GM13976 (cell line): ENCODE measurements around the gene TIMP4.

Source experiments
- DNase-seq: peaks from one replicate; pipeline ENCODE4 v3.0.0; 2012; ENCODE audit warnings: low spot score
- CTCF ChIP-seq: IDR thresholded peaks from 2 replicates; pipeline ENCODE4 v1.5.1; 2012; ENCODE audit warnings: borderline replicate concordance, mild to moderate bottlenecking; ENCODE audit not compliant: insufficient read depth; ENCODE audit errors: extremely low read depth, missing control alignments, control extremely low read depth
- in situ Hi-C: fragments of 300-500 bp; cut with MboI; formaldehyde crosslinking; loops from one replicate; pipeline ENCODE4 v1.12.0; 2022; ENCODE audit warnings: low sequenced_read_pairs, mixed read lengths, inconsistent platforms; ENCODE audit not compliant: unreplicated experiment

The TIMP4 gene

GRCh38 chr3:12190832-12191231 lies 32.1 kb upstream of the TIMP4 start:
- DNase-seq, result no peak
- in situ Hi-C loops, result no loop called here
- no peak for TF ChIP-seq CTCF

- TF ChIP-seq CTCF, result no peak
- DNase-seq, result no peak
- in situ Hi-C loops, result no loop called here
Measured at GRCh38 chr3:12190221-12190807, 31.6 kb upstream of the TIMP4 start.

- no peak for TF ChIP-seq CTCF
- in situ Hi-C loops, result no loop called here
- no peak for DNase-seq
Measured at GRCh38 chr3:12188681-12189287, 30.1 kb upstream of the TIMP4 start.

- no peak for TF ChIP-seq CTCF
- DNase-seq, result no peak
- in situ Hi-C loops, result no loop called here
Measured at GRCh38 chr3:12188328-12188648, 29.6 kb upstream of the TIMP4 start.

- DNase-seq, result peak; percentile 65
- in situ Hi-C loops, result no loop called here
- no peak for TF ChIP-seq CTCF
Measured at GRCh38 chr3:12187448-12188327, 29.0 kb upstream of the TIMP4 start.

- in situ Hi-C loops, result no loop called here
Measured at GRCh38 chr3:12186515-12187286, 28.0 kb upstream of the TIMP4 start.

More at GRCh38 chr3:12186515-12187286, 28.0 kb upstream of the TIMP4 start:
- no peak for DNase-seq
- no peak for TF ChIP-seq CTCF
